HG03442 (cell line): ENCODE measurements around the gene SH3D21.

ENCODE experiments used
- ATAC-seq: cut with Tn5 transposase; IDR thresholded peaks from one replicate; pipeline ENCODE4 v1.9.1; 2021; ENCODE audit warnings: mild to moderate bottlenecking, moderate library complexity; ENCODE audit not compliant: unreplicated experiment

The SH3D21 gene

GRCh38 chr1:36355811-36356210, 49.6 kb downstream of the SH3D21 start:
- no peak for ATAC-seq

GRCh38 chr1:36358514-36359084, 52.4 kb downstream of the SH3D21 start:
- no peak for ATAC-seq

- ATAC-seq: no peak
These were observed 53.2 kb downstream of the SH3D21 start for GRCh38 chr1:36359383-36359782.

GRCh38 chr1:36359911-36360550, 53.9 kb downstream of the SH3D21 start:
- ATAC-seq: no peak

GRCh38 chr1:36365381-36365780, 59.2 kb downstream of the SH3D21 start:
- no peak for ATAC-seq

- ATAC-seq: no peak
These were observed 60.0 kb downstream of the SH3D21 start for GRCh38 chr1:36366091-36366661.

GRCh38 chr1:36367066-36367465, 60.9 kb downstream of the SH3D21 start:
- no peak for ATAC-seq

- ATAC-seq: no peak
These were observed 61.6 kb downstream of the SH3D21 start for GRCh38 chr1:36367798-36368197.

- no peak for ATAC-seq
These were observed 63.1 kb downstream of the SH3D21 start for GRCh38 chr1:36369061-36369861.
